Thyroid gland (tissue), 4 donors: ENCODE measurements around the gene C16orf89. TPM values are rescaled to one million over a fixed set of nuclear protein-coding genes. Genes with fewer than 3 reads are reported as not detected.

ENCODE experiments used
- DNase-seq, 2 donors: peaks; one replicate each; pipeline ENCODE4 v3.0.0-alpha.2; 2019
- H3K27ac ChIP-seq, 3 donors: fragments of 200-600 bp; sonication (generic); 1 replicate in 2 of 3; 2 replicates in 1 of 3; pipeline ENCODE4 v1.5.1; 2016 to 2019; ENCODE audit warnings: mild to moderate bottlenecking in 1 of 3, moderate library complexity in 1 of 3
- H3K27me3 ChIP-seq: fragments of 200-600 bp; sonication (generic); one replicate; pipeline ENCODE4 v1.5.1; 2019
- H3K36me3 ChIP-seq, 2 donors: fragments of 200-600 bp; sonication (generic); one replicate each; pipeline ENCODE4 v1.5.1; 2016 to 2019
- H3K4me1 ChIP-seq, 2 donors: fragments of 200-600 bp; sonication (generic); one replicate each; pipeline ENCODE4 v1.5.1; 2017 to 2019
- H3K4me3 ChIP-seq, 3 donors: fragments of 200-600 bp; sonication (generic); replicated peaks in 1 of 3; 1 replicate in 2 of 3; 2 replicates in 1 of 3; pipeline ENCODE4 v1.5.1; 2016; ENCODE audit warnings: mild to moderate bottlenecking in 1 of 3
- H3K9me3 ChIP-seq: fragments of 200-600 bp; sonication (generic); one replicate; pipeline ENCODE4 v1.5.1; 2017
- POLR2A ChIP-seq, 2 donors: fragments of 450-650 bp; IDR thresholded peaks; one replicate each; pipeline ENCODE4 v1.6.1; 2017; ENCODE audit warnings: antibody characterized with exemption in 2 of 2, mild to moderate bottlenecking in 2 of 2, moderate library complexity in 1 of 2
- WGBS, 2 donors: methylation state at CpG; one replicate each; pipeline ENCODE4 v1.1.5; 2017; 5-methylcytosine and 5-hydroxymethylcytosine counted together
- intact Hi-C: fragments of 100-400 bp; cut with DNase I; formaldehyde crosslinking; loops from one replicate; pipeline ENCODE4 v1.15.1; 2023
- total RNA-seq, 4 donors: library from RNA; depleted of rRNA; stranded (reverse); fragments of >200 nt; gene quantifications; one replicate each; pipeline ENCODE4 v1.2.3, GENCODE V29; 2016
- TF ChIP-seq, protein P1 (sequence below), 6 experiments: fragments of 200-600 bp in 3 of 6; fragments of 450-650 bp in 3 of 6; sonication (generic) in 3 of 6; IDR thresholded peaks; one replicate each; pipeline ENCODE4 v1.5.1; 2016 to 2019; ENCODE audit warnings: antibody characterized with exemption in 6 of 6, mild to moderate bottlenecking in 2 of 6, inconsistent platforms in 1 of 6, moderate library complexity in 1 of 6

Gene C16orf89
- total RNA-seq, 4 donors from 2014 or later = 172 to 385 (median 287) TPM

DNA sequence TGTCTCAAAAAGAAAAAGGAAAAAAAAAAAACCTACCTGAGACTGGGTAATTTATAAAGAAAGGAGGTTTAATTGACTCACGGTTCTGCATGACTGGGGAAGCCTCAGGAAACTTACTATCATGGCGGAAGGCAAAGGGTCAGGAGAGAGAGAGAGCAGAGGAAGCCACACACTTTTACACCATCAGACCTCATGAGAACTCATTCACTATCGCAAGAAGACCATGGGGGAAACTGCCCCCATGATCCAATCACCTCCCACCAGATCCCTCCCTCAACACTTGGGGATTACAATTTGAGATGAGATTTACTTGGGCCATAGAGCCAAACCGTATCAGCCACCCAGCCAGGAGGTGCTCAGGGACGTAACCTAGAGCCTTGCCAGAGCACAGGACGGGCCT is 52.9 kb downstream of the C16orf89 start:
- no peak for TF ChIP-seq POLR2A (IDR thresholded peaks at IDR 0.05)
- TF ChIP-seq, protein P1, sequence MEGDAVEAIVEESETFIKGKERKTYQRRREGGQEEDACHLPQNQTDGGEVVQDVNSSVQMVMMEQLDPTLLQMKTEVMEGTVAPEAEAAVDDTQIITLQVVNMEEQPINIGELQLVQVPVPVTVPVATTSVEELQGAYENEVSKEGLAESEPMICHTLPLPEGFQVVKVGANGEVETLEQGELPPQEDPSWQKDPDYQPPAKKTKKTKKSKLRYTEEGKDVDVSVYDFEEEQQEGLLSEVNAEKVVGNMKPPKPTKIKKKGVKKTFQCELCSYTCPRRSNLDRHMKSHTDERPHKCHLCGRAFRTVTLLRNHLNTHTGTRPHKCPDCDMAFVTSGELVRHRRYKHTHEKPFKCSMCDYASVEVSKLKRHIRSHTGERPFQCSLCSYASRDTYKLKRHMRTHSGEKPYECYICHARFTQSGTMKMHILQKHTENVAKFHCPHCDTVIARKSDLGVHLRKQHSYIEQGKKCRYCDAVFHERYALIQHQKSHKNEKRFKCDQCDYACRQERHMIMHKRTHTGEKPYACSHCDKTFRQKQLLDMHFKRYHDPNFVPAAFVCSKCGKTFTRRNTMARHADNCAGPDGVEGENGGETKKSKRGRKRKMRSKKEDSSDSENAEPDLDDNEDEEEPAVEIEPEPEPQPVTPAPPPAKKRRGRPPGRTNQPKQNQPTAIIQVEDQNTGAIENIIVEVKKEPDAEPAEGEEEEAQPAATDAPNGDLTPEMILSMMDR (IDR thresholded peaks at IDR 0.05) = no peak
- Histone ChIP-seq H3K27me3 (no peaks in the 10 kb centered on the region), H3K27ac (no peak overlapping the region), H3K4me1 (no peaks in the 10 kb centered on the region), H3K9me3 (no peaks in the 10 kb centered on the region), H3K36me3 (no peaks in the 10 kb centered on the region), H3K4me3 (no peak overlapping the region)
- intact Hi-C loops = no loop called here
- WGBS, 2 donors = 56 to 83% methylated on average over 6 of the region's 6 CpGs
- DNase-seq = no peak

DNA sequence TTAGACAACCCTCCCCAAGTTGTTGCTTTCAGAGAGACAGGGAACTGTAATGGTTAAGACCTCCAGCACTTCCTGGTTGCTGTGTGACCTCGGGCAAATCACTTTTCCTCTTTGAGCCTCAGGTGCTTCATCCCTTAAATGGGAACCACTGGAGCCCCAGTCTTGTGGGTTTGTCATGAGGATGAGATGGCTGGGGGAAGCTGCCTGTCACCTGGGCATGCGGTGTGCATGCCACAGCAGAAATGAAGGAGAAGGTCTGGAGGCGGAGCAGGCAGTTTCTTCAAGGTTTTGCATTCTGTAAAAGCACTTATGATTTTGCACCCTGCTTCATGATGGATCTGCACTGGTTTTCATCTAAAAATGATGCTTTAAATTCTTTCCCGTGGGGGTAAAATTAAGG is 54.1 kb downstream of the C16orf89 start:
- WGBS, 2 donors = 61 to 67% methylated on average over 4 of the region's 4 CpGs
- DNase-seq = no peak
- Histone ChIP-seq H3K36me3 (no peaks in the 10 kb centered on the region), H3K4me3 (no peak overlapping the region), H3K9me3 (no peaks in the 10 kb centered on the region), H3K27ac (no peak overlapping the region), H3K27me3 (no peaks in the 10 kb centered on the region), H3K4me1 (no peaks in the 10 kb centered on the region)
- intact Hi-C loops = no loop called here
- TF ChIP-seq POLR2A (IDR thresholded peaks at IDR 0.05) = no peak

DNA sequence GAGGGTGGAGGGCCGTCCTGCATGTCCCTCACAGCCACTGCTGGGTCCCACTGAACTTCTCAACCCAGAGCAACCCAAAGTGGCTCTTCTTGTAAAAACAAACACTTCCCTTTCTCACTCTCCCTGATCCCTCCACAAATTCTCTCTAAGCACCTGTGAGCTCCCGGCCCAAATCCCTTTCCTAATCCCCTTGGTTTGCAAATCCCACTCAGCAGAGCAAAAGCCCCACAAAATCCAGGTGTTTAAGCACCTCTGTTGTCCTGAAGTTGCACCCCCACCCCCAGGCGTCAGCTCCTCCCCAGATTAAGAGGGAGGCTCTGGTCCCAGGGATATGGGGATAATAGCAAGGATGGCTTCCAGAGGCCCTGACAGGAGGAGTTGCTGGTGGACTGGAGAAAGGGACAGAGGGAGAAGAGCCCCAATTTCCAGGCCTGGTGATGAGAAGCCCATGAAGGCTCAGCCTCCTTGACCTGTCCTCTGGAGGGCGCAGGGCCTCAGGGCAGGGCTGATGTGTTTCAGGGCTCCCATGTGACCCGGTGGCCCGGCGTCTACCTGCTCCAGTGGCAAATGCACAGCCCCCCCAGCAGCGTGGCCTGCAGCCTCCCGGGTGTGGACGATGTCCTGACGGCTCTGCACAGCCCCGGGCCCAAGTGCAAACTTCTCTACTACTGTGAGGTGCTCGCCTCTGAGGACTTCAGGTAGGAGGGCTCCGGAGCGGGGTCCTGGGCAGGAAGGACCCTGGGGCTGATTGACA is 55.0 kb downstream of the C16orf89 start:
- intact Hi-C loops = no loop called here
- Histone ChIP-seq H3K27me3 (no peaks in the 10 kb centered on the region), H3K9me3 (no peaks in the 10 kb centered on the region), H3K4me3 (no peak overlapping the region), H3K4me1 (no peaks in the 10 kb centered on the region), H3K36me3 (no peaks in the 10 kb centered on the region), H3K27ac (no peak overlapping the region)
- WGBS, 2 donors = 14 to 35% methylated on average over 4 to 7 of the region's 15 CpGs
- DNase-seq = no peak
- TF ChIP-seq, protein P1 (IDR thresholded peaks at IDR 0.05) = no peak
- no peak for TF ChIP-seq POLR2A (IDR thresholded peaks at IDR 0.05)

DNA sequence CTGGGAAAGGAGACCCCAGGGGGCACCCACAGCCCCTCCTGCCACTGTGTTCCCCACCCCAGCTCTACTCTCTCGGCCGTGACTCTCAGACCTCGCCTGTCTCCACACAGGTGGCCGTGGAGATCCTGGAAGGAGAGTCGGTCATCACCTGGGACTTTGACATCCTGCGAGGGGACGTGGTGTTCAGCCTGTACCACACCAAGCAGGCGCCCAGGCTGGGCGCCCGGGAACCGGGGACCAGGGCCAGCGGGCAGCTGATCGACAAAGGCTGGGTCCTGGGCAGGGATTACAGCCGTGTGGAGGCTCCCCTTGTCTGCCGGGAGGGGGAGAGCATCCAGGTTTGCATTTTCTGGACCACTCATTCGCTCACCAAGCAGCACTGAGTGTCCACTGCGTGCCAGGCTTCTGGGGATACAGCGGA is 57.4 kb downstream of the C16orf89 start:
- intact Hi-C loops = no loop called here
- DNase-seq = no peak
- WGBS, 2 donors = 51 to 53% methylated on average over 14 to 18 of the region's 18 CpGs
- H3K9me3 ChIP-seq = no peaks in the 10 kb centered on the region
- H3K27ac ChIP-seq = no peak overlapping the region
- TF ChIP-seq, protein P1 (IDR thresholded peaks at IDR 0.05) = no peak
- no peak for TF ChIP-seq POLR2A (IDR thresholded peaks at IDR 0.05)
- H3K4me3 ChIP-seq = no peak overlapping the region
- H3K27me3 ChIP-seq = no peaks in the 10 kb centered on the region
- H3K4me1 ChIP-seq = no peaks in the 10 kb centered on the region
- no peaks in the 10 kb centered on the region for H3K36me3 ChIP-seq

DNA sequence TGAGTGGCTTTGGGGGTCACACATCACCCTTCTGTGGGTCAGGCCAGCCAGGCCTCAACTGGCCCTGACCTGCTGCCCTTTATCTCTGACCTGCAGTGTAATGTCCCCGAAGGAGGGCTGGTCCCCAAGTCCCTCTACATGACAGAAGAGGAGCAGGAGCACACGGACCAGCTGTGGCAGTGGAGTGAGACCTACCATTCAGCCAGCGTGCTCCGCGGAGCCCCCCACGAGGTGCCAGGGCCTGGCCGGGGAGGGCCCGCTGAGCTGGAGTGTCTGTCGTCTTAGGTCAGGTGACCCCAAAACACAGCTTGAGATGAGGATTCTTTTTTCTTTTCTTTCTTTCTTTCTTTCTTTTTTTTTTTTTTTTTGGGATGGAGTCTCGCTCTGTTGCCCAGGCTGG is 58.5 kb downstream of the C16orf89 start:
- H3K36me3 ChIP-seq = no peaks in the 10 kb centered on the region
- H3K27me3 ChIP-seq = no peaks in the 10 kb centered on the region
- intact Hi-C loops = no loop called here
- 79 to 85% methylated on average over 9 to 10 of the region's 10 CpGs for WGBS, 2 donors
- TF ChIP-seq, protein P1 (IDR thresholded peaks at IDR 0.05) = no peak
- TF ChIP-seq POLR2A (IDR thresholded peaks at IDR 0.05) = no peak
- DNase-seq = no peak
- H3K9me3 ChIP-seq = no peaks in the 10 kb centered on the region
- no peak overlapping the region for H3K27ac ChIP-seq
- H3K4me1 ChIP-seq = no peaks in the 10 kb centered on the region
- no peak overlapping the region for H3K4me3 ChIP-seq
